Fibroblast of pulmonary artery (primary cell): ENCODE results near the gene LRRC7.

Experiments
- DNase-seq: peaks from one replicate; pipeline ENCODE4 v3.0.0-alpha.2; 2010; ENCODE audit warnings: low read depth
- H3K4me3 ChIP-seq: replicated peaks from 2 replicates; pipeline ENCODE4 v1.5.1; 2011; ENCODE audit warnings: low read depth, mild to moderate bottlenecking, control low read depth, low read length, moderate library complexity
- TF ChIP-seq, protein P1 (sequence below): IDR thresholded peaks from 2 replicates; pipeline ENCODE4 v1.5.1; 2011; ENCODE audit warnings: mild to moderate bottlenecking, control low read depth, low read length, inconsistent platforms; ENCODE audit errors: missing control alignments

LRRC7 gene

DNA sequence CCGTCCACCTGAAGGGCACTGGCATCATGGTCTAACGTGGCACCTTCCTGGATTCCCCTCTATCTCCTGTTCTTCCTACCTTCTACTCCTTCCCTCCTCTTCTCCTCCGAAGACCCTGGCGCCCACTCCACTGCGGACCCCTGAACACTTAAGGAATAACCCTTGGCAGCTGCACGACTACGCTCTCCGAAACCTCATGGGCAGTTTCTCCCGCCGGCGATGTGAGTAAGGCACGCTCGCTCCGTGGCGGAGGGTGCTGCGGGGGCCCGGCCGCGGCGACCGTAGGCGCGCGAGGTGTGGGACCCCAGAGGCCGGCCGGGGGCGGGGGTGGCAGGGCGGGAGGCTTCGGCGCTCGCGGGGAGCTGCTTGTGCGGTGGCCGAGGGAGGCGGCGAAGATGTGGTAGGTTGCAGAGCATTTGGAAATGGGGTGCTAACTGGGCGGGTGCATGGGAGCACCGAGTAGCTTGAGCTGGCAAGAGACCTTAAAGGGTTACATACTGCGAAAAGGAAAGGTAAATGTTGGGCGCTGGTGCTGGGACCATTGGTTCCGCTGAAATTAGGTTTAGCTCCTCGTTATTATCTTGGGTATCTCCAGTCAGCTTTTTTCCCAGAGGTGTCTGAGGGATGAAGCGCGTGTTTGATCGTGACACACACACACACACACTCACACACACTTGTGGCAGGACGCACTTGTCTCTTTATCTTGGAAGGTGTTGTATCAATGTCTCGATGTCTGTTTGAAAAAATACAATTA is 876 bp downstream of the LRRC7 start:
- TF ChIP-seq, protein P1, sequence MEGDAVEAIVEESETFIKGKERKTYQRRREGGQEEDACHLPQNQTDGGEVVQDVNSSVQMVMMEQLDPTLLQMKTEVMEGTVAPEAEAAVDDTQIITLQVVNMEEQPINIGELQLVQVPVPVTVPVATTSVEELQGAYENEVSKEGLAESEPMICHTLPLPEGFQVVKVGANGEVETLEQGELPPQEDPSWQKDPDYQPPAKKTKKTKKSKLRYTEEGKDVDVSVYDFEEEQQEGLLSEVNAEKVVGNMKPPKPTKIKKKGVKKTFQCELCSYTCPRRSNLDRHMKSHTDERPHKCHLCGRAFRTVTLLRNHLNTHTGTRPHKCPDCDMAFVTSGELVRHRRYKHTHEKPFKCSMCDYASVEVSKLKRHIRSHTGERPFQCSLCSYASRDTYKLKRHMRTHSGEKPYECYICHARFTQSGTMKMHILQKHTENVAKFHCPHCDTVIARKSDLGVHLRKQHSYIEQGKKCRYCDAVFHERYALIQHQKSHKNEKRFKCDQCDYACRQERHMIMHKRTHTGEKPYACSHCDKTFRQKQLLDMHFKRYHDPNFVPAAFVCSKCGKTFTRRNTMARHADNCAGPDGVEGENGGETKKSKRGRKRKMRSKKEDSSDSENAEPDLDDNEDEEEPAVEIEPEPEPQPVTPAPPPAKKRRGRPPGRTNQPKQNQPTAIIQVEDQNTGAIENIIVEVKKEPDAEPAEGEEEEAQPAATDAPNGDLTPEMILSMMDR, result no peak
- DNase-seq, result no peak
- H3K4me3 ChIP-seq, result peak overlapping the region; percentile 32

DNA sequence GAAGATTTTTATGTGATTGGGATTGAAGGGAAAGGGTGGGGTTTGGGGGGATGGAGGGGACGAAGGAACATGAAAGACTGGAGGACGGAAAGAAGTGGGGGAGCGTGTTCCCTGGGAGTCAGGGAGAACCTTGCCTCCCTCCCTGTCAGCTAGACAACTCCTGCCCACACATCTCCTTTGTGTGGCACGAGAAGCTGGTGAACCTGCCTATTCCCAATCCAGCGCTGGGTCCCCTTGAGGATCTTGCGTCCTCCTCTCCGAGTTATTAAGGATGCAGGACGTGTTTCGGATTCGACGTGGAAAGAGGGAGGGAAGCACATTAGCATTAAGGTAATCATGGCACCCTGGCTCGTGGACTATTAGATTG is 1.4 kb downstream of the LRRC7 start:
- TF ChIP-seq, protein P1, result no peak
- H3K4me3 ChIP-seq, result no peak overlapping the region
- no peak for DNase-seq

DNA sequence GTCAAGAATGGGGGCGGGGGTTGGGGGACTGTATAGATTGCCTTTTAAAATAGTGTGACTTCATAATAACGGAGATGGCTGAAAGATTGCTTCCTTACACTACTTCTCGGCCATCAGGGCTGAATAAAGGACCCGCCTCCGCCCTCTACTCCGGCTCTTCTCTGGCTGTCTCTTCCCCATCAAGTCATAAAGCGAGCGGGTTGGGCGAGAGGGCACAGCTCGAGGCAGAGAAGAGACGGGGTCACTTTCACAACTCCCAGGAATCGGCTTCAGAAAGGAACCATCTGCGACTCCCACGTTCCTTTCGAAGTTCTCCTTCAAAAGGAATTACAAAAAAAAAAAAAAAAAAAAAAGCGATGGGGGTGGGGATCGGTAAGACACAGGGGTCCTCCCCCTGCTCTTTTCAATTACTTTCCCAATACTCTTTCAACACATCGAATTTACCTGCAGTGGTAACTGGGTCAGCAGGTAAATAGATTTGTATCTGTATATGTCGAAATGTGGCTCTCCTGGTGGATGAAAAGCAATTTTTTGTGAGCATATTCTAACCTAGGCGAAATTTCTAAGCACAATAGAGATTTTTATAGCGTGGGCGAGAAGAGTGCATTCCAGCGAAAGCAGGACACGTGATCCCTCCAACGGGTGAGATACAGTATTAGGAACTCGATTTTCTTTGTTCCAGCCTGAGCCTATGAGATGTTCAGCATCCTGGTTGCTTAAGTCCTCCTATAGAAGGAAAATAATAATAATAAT is 2.0 kb downstream of the LRRC7 start:
- H3K4me3 ChIP-seq, result no peak overlapping the region
- TF ChIP-seq, protein P1, result no peak
- peak; percentile 29 for DNase-seq

DNA sequence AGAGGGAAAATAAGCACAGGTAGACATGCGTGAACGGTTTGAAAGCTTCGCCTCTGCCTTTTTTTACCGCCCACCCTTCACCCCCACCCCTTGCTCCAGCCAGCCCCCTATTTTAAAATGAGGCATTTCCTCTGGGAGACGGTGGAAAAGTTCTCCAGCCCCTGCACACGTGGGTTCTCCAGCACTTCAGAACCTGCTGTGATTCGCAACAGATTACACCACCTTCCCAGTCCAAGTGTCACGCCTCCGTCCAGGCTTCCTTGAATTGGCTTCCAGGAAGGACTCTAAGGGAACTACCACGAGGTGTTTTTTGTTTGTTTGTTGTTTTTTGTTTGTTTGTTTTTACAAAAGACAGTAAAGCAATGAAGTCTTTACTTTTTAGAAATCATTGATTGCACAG is 2.6 kb downstream of the LRRC7 start:
- H3K4me3 ChIP-seq, result no peak overlapping the region
- no peak for DNase-seq
- TF ChIP-seq, protein P1, result no peak

DNA sequence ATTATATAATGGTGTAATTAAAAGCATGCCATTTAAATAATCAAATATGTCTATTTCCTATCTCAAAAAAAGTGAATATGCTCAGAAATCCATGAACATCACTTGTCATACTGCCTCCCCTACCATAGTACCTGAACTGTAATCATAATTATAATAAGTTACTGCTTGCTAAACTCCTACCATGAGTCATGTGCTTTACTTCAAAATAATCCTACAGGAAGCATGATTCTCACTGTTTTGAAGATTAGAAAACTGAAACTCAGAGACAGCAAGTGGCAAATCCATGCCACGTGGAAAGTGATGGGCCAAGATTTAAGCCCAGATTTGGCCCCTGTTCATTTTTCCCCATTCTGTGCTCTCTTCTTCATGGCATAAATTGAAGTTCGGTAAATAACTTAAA is 5.2 kb downstream of the LRRC7 start:
- H3K4me3 ChIP-seq, result no peak overlapping the region
- TF ChIP-seq, protein P1, result no peak
- DNase-seq, result no peak

DNA sequence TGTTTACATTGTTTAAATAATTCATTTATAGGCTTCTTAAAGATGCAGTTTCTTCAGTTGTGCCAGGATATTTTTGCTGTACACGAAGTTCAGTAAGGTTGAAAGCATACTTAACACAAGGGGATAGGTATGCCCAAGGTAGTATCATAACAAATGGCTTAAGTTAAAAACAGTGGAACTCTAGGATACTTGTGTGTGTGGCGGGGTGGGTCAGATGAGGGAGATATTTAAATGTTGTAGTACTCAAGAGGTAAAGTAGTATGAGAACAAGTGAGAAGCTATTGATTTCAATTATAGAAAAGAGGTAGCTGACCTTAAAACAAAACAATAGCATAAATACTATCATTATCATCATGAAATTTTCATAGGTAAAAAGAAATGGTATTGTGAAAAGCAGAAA is 6.2 kb downstream of the LRRC7 start:
- DNase-seq, result no peak
- H3K4me3 ChIP-seq, result no peak overlapping the region
- TF ChIP-seq, protein P1, result no peak
